Cerebellar nuclear complex (tissue), 1 donor: ENCODE results near the gene TECR.

Experiments used
- DNase-seq, 2 experiments: peaks; one replicate each; lab custom pipeline; 2025; lab: John Stamatoyannopoulos, UW

The TECR gene

DNA sequence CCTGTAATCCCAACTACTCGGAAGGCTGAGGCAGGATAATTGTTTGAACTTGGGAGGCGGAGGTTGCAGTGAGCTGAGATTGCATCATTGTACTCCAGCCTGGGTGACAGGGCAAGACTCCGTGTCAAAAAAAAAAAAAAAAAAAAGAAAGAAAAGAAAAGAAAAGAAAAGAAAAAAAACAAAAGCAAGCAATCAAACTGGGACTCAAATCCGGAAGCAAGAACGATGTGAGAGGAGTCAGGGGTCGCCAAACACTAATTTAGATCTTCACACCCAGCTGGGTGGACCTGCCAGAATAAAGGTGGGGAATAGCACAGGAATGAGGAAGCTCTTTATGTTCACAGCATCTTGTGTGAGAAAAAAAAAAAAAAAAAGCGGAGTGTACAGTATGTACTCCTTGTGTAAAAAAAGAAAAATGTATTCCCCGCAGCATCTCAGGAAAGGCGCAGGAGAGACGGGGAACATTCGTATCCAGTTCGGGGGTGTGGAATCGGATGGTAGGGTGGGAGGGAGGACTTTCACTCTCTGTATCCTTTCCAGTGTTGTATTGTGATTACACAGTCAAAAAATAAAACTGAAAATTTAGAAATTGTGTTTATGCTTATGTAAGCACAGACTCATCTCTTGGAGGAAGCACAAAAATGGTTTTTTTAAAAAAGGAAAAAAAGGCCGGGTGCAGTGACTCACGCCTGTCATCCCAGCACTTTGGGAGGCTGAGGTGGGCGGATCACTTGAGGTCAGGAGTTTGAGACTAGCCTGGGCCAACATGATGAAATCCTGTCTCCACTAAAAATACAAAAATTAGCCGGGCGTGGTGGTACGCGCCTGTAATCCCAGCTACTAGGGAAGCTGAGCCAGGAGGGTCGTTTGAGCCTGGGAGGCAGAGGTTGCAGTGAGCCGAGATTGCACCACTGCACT, 18.8 kb upstream of the TECR start:
- no peak for DNase-seq

DNA sequence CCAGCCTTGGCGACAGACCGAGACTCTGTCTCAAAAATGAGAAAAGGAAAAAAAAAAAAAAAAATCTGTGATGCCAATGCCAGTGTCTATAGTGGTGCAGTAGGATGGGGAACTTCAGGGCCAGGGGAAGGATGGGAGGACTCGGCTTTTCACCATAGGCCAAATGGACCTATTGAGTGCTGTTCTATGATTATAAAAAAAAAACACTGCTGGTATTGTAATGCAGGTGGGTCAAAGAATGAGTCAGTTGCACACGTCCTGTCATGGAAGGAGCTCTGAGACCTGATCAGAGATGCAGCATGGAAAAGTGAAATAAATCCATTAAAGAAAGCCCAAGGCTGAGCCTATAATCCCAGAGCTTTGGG, 18.2 kb upstream of the TECR start:
- no peak for DNase-seq

DNA sequence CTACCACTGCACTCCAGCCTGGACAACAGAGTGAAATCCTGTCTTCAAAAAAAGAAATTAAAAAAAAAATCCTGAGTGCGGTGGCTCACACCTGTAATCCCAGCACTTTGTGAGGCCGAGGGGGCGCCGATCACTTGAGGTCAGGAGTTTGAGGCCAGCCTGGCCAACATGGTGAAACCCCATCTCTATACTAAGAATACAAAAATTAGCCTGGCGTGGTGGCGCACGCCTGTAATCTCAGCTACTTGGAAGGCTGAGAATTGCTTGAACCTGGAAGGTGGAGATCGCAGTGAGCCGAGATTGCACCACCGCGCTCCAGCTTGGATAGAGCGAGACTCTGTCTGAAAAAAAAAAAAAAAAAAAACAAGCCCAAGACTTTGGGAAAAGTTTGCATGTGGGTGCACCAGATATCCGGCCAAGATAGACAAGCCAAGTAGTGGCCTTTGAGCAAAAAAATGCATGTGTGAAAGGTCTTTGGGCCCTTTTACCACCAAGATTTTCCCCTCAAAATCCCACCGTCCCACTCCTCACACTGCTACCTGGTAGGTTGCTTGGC, 16.9 kb upstream of the TECR start:
- no peak for DNase-seq

DNA sequence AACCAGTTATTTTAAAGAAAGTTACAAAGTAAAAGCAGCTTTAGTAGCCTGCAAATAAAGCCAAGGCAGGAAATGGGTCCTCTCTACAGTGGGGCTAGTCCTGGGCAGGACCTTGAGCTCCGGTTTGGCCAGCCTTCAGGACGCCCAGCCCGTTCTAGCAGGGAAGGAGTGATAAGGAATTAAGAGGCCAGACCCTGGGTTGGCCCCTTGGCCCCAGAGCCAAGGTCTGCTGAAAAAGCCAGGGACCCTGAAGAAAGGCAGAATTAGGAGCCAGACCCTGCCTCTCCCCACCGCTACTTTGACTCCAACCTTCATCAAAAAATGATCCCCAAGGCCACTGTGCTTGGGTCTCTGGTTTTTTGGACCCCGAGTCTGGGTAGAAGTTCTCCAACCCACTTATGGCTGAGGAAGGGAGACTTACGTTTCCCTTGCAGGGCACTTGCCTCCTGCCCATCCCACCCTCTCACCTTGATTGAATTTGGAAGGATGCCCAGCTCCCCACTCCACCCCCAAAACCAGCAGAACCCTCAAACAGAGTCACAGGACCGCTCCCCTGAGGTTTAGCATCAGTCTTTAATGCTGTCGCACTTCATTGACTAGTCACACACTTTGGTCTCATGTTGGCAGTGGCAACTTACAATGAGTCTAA, 15.1 kb upstream of the TECR start:
- no peak for DNase-seq

DNA sequence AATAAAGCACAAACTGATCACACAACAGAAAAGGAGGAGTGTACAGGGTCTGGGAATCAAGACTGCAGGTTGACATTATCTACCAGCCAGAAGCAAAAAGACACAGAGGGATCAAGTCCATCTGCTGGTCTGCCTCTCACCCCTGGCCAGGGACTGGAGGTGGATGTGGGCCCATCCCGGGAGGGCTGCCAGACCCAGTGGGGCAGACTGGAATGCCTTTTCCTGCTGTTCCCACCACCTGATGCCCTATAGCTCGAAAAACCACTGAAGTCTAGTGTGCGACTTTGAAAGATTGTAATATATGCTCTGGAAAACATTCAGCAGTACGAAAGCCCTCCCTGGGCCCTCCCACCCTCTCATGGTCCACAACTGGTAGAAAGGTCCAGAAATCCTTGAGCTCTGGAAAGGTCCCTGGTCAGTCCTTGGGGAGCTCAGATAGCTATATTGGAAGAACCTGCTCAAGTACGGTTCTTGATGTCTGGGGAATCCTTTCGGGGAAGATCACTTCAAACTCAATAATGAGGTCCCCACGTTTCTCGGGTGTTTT, 13.8 kb upstream of the TECR start:
- DNase-seq: peak in 1 of 2 experiments; percentile 3

DNA sequence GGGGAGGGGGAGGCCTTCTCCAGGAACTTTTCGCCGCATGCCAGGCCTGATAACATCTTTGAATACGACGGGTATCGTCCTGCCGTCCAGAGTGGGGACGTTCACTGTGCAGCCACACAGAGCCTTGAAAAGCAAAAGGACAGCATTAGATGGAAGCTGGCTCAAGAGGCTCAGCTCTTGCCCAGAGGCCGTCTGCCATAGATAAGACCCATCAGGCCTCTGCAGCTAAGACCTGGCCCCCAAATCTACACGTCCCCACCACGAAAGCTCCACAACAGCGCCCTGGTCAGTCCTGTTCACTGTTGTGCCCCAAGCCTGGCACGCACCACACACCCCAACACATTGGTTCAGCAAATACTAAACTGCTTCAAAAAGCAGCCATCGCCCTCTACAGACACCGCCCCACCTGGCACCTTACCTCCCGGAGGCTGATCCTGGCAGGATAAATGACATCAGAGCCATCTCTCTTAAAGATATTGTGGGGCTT, 13.3 kb upstream of the TECR start:
- no peak for DNase-seq

DNA sequence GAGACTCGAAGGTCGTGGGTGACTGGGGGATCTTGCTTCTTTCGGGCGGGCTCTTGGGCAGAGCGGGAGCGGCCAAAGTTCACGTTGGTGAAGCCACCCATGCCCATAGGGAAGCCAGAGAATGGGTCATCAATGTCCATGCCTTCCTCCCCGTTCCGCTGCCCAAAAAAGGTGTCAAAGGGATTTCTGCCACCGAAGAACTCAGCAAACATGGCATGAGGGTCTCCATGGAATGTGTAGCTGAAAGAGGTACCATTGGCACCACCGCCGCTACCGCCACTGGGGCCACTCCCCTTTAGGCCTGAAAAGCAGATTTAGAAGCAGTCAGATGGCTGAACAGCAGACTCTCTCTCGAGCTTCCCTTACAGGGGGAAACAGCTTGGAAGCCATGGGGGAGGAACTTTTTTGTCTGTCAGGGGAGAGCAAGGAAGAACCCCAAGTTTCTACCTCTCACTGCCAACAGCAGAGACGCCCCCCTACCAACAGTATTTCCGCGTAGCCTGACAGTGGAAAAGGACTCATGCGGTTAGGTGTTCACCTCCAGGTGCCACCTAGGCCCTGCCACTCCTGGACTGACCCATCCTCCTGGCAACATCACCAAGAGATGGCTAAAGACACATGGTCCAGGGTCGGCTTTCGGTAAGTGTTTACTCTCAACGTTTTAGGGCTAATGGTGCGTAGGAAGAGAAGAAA, 12.5 kb upstream of the TECR start:
- no peak for DNase-seq

DNA sequence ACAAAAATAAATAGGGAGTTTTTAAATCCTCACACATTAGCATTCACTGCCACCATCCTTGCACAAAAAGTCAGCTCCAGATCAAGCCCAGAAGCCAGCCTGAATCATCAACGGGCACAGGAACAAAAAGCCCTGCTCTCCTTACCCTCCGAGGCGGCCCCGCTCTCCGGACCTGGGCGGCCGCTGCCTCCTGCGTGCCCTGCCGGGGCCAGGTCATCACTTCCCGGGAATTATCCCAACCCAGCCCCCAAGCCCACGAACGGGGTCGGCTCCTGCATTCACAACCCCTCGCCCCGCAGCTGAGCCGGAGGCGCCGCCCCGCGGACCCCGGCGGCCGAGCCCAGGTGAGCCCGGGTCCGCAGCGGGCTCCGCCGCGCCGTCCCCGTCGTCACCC, 12.0 kb upstream of the TECR start:
- DNase-seq: no peak

DNA sequence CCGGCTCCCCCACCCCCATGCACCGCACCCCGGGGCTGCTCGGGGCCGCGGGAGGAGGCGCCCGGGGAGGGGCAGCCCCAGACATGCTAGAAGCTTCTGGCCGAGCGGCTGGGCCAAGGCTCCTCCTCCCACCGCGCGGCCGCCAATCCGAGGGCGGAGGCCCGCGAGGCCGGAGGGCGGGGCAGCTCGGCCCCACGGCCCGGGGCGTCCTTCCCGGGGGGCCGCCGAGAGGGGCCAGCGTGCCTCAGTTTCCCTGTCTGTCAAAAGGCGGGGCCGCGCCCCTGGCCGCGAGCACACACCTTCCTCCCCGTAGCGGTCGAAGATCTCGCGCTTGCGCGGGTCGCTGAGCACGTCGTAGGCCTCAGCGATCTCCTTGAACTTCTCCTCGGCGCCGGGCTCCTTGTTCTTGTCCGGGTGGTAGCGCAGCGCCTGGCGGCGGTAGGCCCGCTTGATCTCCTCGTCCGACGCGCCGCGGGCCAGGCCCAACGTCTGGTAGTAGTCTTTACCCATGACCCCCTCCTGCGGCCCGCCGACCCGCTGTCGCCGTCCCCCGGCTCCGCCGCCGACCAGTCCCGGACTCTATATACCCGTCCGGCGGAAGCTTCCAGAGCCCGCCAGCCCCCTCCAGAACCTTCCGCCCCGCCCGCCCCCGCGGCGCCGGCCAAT, 11.4 kb upstream of the TECR start, which contains the start of gene DNAJB1:
DNAJB1 (minus strand) TSS at position 558 of the 666 bp plus-strand sequence; CDS start at position 510, 48 bp downstream.
- DNase-seq: peak in 1 of 2 experiments; percentile 21

DNA sequence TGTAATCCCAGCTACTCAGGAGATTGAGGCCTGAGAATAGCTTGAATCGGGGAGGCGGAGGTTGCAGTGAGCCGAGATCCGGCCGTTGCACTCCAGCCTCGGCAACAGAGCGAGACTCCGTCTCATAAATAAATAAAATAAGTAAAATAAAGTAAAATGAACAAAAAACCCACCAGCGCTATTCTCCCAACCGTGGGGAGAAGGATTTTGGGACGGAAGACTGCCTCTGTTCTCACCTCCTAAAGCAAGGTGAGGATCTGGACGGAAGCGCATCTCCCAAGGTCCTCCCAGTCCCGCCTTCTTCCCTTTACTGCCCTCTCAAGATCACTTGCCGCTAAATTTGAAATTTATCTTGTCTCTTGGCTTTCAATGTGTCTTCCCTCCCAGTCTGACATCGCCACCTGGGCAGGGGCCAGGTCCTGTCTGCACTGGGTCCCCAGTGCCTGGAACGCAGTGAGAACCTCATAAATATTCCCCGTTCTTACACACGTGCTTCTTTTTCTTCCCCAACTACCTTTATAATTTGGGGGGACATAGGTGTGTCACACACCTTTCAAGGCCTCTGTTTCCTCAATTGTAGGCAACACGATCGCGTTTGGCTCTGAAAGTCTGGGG, 10.0 kb upstream of the TECR start:
- DNase-seq: no peak

DNA sequence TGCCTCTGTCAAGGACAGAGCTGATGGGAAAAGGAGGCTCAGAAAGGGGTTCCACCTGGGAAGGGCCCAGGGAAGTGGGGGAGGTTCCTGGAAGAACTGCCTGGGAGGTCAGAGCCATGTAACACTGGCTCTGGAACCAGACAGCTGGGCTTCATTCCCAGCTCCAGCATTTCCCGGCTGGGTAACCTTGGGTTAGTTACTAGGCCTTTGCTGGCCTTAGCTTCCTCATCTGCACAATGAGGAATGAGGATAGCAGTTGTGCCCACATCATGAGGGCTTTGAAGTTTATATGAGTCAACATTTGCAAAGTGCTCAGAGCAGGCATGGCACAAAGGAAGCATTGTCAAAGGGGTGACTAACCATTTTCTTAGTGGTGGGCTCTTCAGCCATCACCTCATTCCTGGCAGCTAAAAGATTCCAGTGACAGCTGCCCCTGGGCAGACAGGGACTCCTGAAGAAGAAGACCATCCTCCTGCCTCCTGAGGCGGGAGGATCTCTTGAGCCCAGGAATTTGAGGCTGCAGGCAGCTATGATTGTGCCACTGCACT, 9.5 kb upstream of the TECR start:
- no peak for DNase-seq

DNA sequence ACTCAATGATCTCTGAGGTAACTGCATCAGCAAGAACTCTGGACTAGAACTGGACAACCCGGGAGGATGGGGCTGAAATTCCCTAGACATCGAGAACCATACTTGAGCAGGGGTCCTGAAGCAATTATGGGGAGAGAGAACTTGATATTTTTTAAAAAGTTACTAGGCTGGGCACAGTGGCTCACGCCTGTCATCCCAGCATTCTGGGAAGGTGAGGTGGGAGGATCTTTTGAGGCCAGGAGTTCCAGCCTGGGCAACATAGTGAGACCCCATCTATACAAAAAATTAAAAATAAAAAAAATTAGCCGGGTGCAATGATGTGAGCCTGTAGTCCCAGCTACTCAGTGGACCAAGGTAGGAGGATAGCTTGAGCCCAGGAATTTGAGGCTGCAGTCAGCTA, 8.9 kb upstream of the TECR start:
- no peak for DNase-seq

DNA sequence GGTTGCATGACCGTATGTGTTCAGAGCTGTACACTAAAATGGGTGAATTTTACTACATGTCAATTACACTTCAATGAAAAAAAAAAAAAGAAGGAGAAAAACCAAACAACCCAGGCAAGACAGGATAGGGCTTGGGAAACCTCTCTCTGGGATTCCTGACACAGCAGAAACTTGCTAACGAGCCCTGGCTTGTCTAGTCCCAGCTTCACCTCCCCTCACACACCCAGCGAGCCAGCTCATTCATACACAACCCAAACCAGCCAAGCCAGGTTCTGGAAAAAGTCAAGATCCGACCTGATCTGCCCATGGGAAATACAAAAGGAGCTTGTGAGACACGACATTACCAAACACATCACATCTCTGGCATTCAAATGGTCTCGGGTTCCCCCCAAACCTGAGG, 3.7 kb upstream of the TECR start:
- no peak for DNase-seq

DNA sequence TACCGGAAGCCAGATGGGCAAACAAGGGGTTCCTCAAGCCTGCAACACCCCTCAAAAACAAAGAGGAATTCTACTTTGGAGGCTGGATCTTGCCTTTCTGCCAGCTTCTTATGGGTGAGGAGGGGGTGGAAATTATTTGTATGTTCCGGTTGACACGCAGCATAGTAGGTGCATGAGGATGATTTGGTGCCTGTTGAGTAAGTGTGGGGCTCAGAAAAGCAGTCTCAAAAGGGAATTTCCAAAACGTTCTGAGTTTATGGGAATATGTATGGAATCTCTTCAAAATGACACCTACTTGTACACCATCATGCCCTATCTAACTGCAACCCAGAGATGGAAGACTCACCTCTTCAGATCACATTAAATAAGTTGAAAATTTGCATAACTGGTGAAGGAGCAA, 3.0 kb upstream of the TECR start:
- DNase-seq: no peak

DNA sequence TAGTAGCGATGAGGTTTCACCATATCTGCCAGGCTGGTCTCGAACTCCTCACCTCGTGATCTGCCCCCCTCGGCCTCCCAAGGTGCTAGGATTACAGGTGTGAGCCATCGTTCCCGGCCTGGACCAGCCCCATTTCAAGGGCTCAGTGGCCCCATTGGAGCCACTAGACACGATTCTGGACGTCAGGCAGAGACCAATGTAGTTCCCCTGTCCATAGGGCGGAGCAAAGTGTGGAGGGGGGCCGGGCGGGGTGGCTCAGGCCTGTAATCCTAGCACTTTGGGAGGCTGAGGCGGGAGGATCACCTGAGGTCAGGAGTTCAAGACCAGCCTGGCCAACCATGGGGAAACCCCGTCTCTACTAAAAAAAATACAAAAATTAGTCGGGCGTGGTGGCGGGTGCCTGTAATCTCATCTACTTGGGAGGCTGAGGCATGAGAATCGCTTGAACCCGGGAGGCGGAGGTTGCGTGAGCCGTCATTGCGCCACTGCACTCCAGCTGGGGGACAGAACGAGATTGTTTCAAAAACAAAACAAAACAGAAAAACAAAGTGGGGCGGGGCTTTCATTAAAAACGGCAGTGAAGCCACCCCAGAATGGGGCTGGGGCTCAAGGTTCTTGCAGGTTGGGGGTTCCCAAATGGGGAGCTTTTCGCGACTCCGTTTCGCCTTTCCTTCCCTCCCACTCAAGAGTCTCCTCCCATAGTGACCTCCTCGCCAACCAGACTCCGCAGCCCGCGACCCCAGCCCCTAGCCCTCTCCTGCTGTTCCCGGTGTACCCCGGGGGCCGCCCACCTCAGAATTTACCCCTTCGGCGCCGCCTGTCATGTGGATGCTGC, 758 bp upstream of the TECR start:
- no peak for DNase-seq

DNA sequence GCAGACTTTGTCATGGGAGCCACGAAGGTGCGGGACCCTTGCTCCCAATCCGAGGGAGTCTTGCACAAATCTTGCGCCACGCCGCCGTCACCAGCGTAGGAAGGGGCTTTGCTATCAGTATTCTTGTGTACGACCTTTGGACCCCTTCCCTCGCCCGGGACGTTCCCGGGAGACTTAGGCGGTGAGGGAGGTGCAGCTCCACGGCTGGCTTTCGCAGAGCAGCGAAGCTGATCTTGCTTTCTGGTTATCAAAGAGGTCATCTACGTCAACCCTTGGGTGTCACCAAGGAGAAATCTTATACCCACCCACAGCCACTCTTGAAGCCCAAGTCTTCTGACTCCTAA, 583 bp downstream of the TECR start:
- no peak for DNase-seq

DNA sequence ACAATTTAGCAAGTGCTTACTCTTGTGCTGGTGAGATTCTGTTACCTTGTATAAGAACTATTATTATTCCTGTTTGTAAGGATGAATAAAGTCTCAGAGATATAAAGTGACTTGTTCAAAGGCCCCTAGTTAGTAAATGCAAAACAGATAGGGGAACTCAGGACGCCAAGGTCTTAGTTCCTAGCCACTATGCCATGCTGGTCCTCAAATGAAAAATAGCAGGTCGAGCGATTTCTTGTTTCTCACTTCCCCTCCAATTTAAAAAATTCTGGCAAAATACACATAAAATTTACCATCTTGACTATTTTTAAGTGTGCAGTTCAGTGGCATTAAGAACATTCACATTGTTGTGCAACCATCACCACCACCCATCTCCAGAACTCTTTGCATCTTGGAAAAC, 1.1 kb downstream of the TECR start:
- no peak for DNase-seq

DNA sequence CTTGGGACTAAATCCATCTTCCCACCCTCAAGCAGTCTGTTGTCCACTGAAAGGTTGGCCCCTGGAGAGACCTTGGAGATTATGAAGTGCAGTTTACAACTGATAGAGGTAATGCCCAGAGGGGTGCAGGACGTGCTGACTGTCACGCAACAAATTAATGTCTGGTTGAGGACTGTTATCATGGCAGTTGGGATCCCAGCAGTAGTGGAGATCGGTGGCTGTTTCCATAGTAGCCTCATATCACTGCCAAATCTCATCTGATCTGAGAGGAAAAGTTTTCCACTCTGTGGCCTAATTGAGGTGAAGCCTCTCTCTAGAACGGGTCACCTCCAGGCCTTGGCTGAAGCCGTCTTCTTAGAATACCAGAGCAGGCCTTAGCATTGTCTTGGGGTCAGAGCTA, 4.1 kb downstream of the TECR start:
- DNase-seq: no peak

DNA sequence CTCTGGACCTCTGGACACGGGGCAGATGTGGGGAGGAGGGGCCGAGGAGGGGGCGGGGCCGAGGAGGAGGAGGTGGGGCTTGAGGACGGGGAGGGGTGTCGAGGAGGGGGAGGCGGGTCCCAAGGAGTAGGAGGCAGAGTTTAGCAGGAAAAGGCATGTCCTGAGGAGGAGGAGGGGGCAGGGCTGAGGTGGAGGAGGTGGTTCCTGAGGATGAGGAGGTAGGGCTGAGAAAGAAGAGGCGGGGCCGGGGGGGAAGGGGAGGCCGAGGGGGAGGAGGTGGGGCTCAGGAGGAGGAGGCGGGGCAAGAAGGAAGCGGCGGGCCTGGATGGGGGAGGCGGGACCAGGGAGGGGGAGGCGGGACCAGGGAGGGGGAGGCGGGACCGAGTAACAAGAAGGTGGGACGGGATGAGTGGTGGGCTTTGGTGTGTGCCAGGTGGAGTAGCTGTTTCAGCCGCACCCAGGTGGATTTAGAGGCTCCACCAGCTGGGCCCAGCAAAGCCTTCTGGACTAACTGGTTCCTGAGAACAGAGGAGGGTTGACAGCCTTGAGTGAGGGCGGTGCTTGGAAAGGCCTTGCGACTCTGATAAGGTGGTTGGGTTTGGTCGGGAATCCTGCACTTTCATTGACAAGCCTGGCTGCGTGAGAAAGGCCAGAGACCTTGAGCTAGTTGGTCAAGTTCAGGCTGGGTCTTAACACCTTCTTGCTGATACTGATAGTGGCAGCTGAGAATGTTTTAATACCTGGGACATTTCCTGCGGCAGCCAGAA, 7.7 kb downstream of the TECR start:
- no peak for DNase-seq
